Testis (tissue), 3 donors: ENCODE data around the gene FRMD6. TPM values are rescaled to one million over a fixed set of nuclear protein-coding genes. Genes with fewer than 3 reads are reported as not detected.

Experiments
- DNase-seq: peaks from one replicate; pipeline ENCODE4 v3.0.0-alpha.2; 2019
- H3K27ac ChIP-seq, 2 donors: fragments of 200-600 bp; sonication (generic); one replicate each; pipeline ENCODE4 v1.5.1; 2019
- H3K27me3 ChIP-seq: fragments of 200-600 bp; sonication (generic); one replicate; pipeline ENCODE4 v1.5.1; 2019
- H3K36me3 ChIP-seq: fragments of 200-600 bp; sonication (generic); one replicate; pipeline ENCODE4 v1.5.1; 2017; ENCODE audit warnings: low read depth; ENCODE audit errors: missing control alignments
- H3K4me1 ChIP-seq: fragments of 200-600 bp; sonication (generic); one replicate; pipeline ENCODE4 v1.5.1; 2019
- H3K4me3 ChIP-seq, 2 donors: fragments of 200-600 bp; sonication (generic); one replicate each; pipeline ENCODE4 v1.5.1; 2017 to 2019
- H3K9me3 ChIP-seq: fragments of 200-600 bp; sonication (generic); one replicate; pipeline ENCODE4 v1.5.1; 2017
- POLR2A ChIP-seq: fragments of 450-650 bp; IDR thresholded peaks from one replicate; pipeline ENCODE4 v1.6.1; 2017; ENCODE audit warnings: antibody characterized with exemption, mild to moderate bottlenecking, moderate library complexity
- WGBS, 2 donors: methylation state at CpG; one replicate each; pipeline ENCODE4 v1.1.5; 2018; 5-methylcytosine and 5-hydroxymethylcytosine counted together
- intact Hi-C: fragments of 100-400 bp; cut with DNase I; formaldehyde crosslinking; loops from one replicate; pipeline ENCODE4 v1.15.1; 2023; ENCODE audit warnings: low total_unique reads
- polyA plus RNA-seq: library from polyadenylated mRNA; stranded (reverse); fragments of 350-450 nt; fragmentation: Illumina TruSeq; extraction: RNeasy Lipid Tissue Mini Kit (QIAGEN cat#74804); gene quantifications from one replicate; pipeline ENCODE4 v1.2.3, GENCODE V29; 2014; ENCODE audit warnings: low read depth, low replicate concordance; ENCODE audit not compliant: insufficient read depth
- total RNA-seq, 2 donors: library from RNA; depleted of rRNA; stranded (reverse); fragments of >200 nt; gene quantifications; one replicate each; pipeline ENCODE4 v1.2.3, GENCODE V29; 2016
- TF ChIP-seq, protein P1 (sequence below), 3 experiments: fragments of 450-650 bp in 2 of 3; fragments of 200-600 bp in 1 of 3; sonication (generic) in 1 of 3; IDR thresholded peaks; one replicate each; pipeline ENCODE4 v1.5.1; 2016 to 2019; ENCODE audit warnings: antibody characterized with exemption in 3 of 3, mild to moderate bottlenecking in 2 of 3, moderate library complexity in 1 of 3

The FRMD6 gene
- total and polyA plus RNA-seq, 3 donors from 2014 or later: 59.2 to 71.3 (median 67.0) TPM

DNA sequence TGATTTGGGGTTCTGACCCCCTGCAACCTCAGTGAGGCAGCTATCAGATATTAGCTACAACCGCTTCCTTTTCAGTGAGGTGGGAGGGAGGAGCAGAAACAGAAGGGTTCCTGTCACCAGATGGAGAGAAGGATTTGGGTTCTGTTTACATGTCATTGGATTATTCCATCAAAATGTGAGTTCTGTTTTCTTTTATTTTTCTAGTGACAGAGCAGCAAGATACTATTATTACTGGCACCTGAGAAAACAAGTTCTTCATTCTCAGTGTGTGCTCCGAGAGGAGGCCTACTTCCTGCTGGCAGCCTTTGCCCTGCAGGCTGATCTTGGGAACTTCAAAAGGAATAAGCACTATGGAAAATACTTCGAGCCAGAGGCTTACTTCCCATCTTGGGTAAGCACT is 52.8 kb downstream of the FRMD6 start:
- TF ChIP-seq, protein P1, sequence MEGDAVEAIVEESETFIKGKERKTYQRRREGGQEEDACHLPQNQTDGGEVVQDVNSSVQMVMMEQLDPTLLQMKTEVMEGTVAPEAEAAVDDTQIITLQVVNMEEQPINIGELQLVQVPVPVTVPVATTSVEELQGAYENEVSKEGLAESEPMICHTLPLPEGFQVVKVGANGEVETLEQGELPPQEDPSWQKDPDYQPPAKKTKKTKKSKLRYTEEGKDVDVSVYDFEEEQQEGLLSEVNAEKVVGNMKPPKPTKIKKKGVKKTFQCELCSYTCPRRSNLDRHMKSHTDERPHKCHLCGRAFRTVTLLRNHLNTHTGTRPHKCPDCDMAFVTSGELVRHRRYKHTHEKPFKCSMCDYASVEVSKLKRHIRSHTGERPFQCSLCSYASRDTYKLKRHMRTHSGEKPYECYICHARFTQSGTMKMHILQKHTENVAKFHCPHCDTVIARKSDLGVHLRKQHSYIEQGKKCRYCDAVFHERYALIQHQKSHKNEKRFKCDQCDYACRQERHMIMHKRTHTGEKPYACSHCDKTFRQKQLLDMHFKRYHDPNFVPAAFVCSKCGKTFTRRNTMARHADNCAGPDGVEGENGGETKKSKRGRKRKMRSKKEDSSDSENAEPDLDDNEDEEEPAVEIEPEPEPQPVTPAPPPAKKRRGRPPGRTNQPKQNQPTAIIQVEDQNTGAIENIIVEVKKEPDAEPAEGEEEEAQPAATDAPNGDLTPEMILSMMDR (IDR thresholded peaks at IDR 0.05): no peak
- no peak for TF ChIP-seq POLR2A
- intact Hi-C loops: no loop called here
- H3K36me3 ChIP-seq: no peaks in the 10 kb centered on the region
- no peaks in the 10 kb centered on the region for H3K9me3 ChIP-seq
- H3K4me3 ChIP-seq: no peak overlapping the region
- H3K27me3 ChIP-seq: no peaks in the 10 kb centered on the region
- H3K27ac ChIP-seq: no peak overlapping the region
- DNase-seq: no peak
- H3K4me1 ChIP-seq: peaks cover 4% of the 10 kb centered on the region
- 71 to 75% methylated on average over 3 of the region's 3 CpGs for WGBS, 2 donors

- no peaks in the 10 kb centered on the region for H3K4me1 ChIP-seq
- no peak for TF ChIP-seq POLR2A
- TF ChIP-seq, protein P1 (IDR thresholded peaks at IDR 0.05): no peak
- DNase-seq: no peak
- intact Hi-C loops: no loop called here
- 83 to 84% methylated on average over 2 of the region's 2 CpGs for WGBS, 2 donors
- no peaks in the 10 kb centered on the region for H3K27me3 ChIP-seq
- no peaks in the 10 kb centered on the region for H3K9me3 ChIP-seq
- no peaks in the 10 kb centered on the region for H3K36me3 ChIP-seq
- H3K27ac ChIP-seq: no peak overlapping the region
- H3K4me3 ChIP-seq: no peak overlapping the region
Measured at GRCh38 chr14:51707327-51707726, 55.6 kb downstream of the FRMD6 start.

DNA sequence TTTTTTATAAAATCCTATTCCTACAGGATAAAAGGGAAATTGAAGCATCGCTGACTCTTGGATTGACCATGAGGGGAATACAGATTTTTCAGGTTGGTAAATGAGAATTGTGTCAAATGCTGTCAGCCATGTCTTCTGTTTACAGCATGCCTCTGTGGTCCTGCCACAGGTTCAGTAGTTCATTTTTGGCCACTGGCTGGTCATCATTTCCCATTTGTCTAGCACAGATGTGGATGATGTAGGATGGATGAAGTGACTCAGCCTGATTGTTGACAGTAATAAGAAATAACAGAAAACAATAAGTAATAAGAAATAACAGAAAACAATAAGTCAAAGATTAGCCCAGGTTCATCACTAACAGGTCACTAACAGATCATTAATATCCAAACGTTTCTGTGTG is 59.8 kb downstream of the FRMD6 start:
- Histone ChIP-seq H3K27ac (no peak overlapping the region), H3K9me3 (no peaks in the 10 kb centered on the region), H3K27me3 (no peaks in the 10 kb centered on the region), H3K4me3 (no peak overlapping the region), H3K4me1 (no peaks in the 10 kb centered on the region), H3K36me3 (no peaks in the 10 kb centered on the region)
- no peak for DNase-seq
- intact Hi-C loops: no loop called here
- 87 to 89% methylated on average over 2 of the region's 2 CpGs for WGBS, 2 donors
- TF ChIP-seq POLR2A: no peak
- TF ChIP-seq, protein P1 (IDR thresholded peaks at IDR 0.05): no peak

GRCh38 chr14:51715250-51715649 is 63.5 kb downstream of the FRMD6 start:
- H3K36me3 ChIP-seq: no peaks in the 10 kb centered on the region
- intact Hi-C loops: no loop called here
- no peak for TF ChIP-seq POLR2A
- TF ChIP-seq, protein P1 (IDR thresholded peaks at IDR 0.05): no peak
- H3K9me3 ChIP-seq: no peaks in the 10 kb centered on the region
- H3K4me1 ChIP-seq: no peaks in the 10 kb centered on the region
- no peak overlapping the region for H3K27ac ChIP-seq
- no peak overlapping the region for H3K4me3 ChIP-seq
- no peaks in the 10 kb centered on the region for H3K27me3 ChIP-seq
- DNase-seq: no peak
- 91 to 92% methylated on average over 7 of the region's 7 CpGs for WGBS, 2 donors

DNA sequence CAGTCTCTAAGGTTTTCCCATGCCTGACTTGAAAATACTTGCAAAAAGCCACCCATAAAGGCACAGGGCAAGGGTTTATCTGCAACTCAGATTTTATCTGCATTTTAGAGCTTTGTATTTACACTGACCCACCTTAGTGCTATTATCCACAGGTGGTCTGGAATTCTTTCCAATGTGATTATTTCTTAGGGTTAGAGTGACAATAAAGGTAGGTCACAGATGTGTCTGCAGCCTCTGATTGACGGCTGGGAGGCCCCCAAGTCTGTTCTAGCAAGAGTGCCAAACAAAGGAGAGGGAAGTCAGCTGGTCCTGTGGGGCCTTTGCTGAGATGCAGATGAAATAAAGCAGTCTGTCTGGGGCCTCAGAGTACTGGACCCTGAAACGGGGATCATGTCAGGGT is 64.0 kb downstream of the FRMD6 start:
- TF ChIP-seq, protein P1 (IDR thresholded peaks at IDR 0.05): no peak
- TF ChIP-seq POLR2A: no peak
- no peak for DNase-seq
- Histone ChIP-seq H3K27me3 (no peaks in the 10 kb centered on the region), H3K36me3 (no peaks in the 10 kb centered on the region), H3K4me3 (no peak overlapping the region), H3K27ac (no peak overlapping the region), H3K4me1 (no peaks in the 10 kb centered on the region), H3K9me3 (no peaks in the 10 kb centered on the region)
- WGBS, 2 donors: 69 to 86% methylated on average over 2 of the region's 2 CpGs
- intact Hi-C loops: no loop called here
